ENCODE measurements around the gene ADCY2. TPM values are rescaled to one million over a fixed set of nuclear protein-coding genes. Genes with fewer than 3 reads are reported as not detected.

Gene ADCY2
- total and polyA plus RNA-seq, 2 of the 13 experiments (the other 11 are each of a cell fraction or from before 2014, with no cell fraction given), result not detected

DNA sequence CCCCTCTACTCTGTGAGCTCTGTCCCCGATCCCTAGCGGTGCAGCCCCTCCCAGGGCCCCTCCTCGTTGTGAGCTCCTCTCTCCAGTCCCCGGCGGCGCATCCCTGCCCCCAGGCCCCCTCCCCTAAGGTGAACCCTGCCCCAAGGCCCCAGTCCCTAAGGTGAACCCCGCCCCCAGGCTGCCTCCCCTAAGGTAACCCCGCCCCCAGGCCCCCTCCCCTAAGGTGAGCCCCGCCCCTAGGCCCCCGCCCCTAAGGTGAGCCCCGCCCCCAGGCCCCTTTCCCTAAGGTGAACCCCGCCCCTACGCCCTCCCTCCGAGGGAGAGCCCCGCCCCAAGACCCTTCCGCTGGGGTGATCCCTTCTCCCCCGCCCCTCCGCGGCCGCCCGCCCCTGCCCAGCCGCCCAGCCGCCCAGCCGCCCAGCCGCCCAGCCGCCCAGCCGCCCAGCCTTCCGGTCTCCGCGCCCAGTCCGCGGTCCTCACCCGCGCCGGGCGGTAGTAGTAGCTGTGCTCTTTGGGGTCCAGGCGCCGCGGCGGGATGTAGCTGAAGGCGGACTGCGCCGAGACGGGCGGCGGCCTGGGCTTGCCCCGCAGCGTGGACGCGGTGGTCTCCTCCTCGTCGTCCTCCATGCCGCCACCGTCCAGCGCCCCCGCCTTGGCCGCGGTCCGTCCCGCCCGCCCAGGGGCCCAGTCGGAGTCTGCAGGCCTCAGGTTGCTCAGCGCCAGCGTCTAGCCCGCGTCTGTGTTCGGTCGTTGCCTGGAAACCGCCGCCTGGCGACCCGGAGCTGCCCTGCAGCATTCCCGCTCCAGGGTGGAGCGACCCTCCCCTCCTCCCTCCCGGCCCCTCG is 454.7 kb downstream of the ADCY2 start, which contains the start of gene CFAP90 (continued):
- TF ChIP-seq, protein P1, sequence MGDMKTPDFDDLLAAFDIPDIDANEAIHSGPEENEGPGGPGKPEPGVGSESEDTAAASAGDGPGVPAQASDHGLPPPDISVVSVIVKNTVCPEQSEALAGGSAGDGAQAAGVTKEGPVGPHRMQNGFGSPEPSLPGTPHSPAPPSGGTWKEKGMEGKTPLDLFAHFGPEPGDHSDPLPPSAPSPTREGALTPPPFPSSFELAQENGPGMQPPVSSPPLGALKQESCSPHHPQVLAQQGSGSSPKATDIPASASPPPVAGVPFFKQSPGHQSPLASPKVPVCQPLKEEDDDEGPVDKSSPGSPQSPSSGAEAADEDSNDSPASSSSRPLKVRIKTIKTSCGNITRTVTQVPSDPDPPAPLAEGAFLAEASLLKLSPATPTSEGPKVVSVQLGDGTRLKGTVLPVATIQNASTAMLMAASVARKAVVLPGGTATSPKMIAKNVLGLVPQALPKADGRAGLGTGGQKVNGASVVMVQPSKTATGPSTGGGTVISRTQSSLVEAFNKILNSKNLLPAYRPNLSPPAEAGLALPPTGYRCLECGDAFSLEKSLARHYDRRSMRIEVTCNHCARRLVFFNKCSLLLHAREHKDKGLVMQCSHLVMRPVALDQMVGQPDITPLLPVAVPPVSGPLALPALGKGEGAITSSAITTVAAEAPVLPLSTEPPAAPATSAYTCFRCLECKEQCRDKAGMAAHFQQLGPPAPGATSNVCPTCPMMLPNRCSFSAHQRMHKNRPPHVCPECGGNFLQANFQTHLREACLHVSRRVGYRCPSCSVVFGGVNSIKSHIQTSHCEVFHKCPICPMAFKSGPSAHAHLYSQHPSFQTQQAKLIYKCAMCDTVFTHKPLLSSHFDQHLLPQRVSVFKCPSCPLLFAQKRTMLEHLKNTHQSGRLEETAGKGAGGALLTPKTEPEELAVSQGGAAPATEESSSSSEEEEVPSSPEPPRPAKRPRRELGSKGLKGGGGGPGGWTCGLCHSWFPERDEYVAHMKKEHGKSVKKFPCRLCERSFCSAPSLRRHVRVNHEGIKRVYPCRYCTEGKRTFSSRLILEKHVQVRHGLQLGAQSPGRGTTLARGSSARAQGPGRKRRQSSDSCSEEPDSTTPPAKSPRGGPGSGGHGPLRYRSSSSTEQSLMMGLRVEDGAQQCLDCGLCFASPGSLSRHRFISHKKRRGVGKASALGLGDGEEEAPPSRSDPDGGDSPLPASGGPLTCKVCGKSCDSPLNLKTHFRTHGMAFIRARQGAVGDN (CRISPR knock-in tag; IDR thresholded peaks at IDR 0.05), result peak; percentile 69
- TF ChIP-seq RAD21 (CRISPR knock-in tag; IDR thresholded peaks at IDR 0.05) (0 out of 2 replicates have a peak, but pooled peaks have one; percentile 10), ZMYM4 (CRISPR knock-in tag; IDR thresholded peaks at IDR 0.05) (0 out of 2 replicates have a peak, but pooled peaks have one; percentile 21), MAZ (IDR thresholded peaks at IDR 0.05; ENCODE audit: borderline replicate concordance, low read depth, low read length) (peak; percentile 25; the same call in 1 of the 2 replicates), MAZ (CRISPR knock-in tag; IDR thresholded peaks at IDR 0.05; ENCODE audit: low read depth) (no peak)

DNA sequence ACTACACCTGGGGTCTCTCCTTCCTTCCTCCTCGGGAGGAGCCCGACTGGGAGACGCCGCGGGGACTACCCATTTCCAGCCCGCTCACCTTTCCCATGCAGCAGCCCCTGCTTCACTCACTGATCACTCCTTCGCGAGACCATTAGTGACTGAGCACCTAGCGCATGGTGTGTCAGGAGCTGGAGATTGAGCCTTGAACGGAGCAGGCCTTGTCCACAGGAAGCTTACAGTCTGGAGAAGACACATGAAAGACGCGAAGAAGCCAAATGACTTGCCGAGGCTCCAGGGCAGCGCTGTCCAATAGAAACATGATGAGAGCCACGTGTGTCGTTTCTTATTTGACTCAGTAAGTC is 455.3 kb downstream of the ADCY2 start:
- Histone ChIP-seq H3K4me3 (replicated peaks in 1 of 3; ENCODE audit: insufficient read depth in 1 of 3, low read depth in 2 of 3, low read length in 3 of 3) (peak overlapping the region; percentile 44 to 71 (median 70)), H3K27ac (ENCODE audit: extremely low read length, insufficient read depth, low read length) (no peak overlapping the region), H3K9me3 (ENCODE audit: low read length) (no peaks in the 10 kb centered on the region), H3K4me1 (ENCODE audit: insufficient read depth, low read length) (peaks cover 25% of the 10 kb centered on the region), H3K79me2 (ENCODE audit: insufficient read depth, low read length) (no peaks in the 10 kb centered on the region), H3K36me3 (replicated peaks in 1 of 2; ENCODE audit: control insufficient read depth in 1 of 2, insufficient read depth in 2 of 2, low read length in 2 of 2) (no peaks in the 10 kb centered on the region), H2AFZ (ENCODE audit: low read length) (peak overlapping the region; percentile 12), H3K27me3 (ENCODE audit: control insufficient read depth in 1 of 2, insufficient read depth in 2 of 2, low read length in 2 of 2) (peaks cover 3 to 13% of the 10 kb centered on the region in 2 experiments; a peak in 2 of 5 replicates), H4K20me1 (ENCODE audit: insufficient read depth, low read length) (no peaks in the 10 kb centered on the region), H3K9ac (ENCODE audit: insufficient read depth, low read depth, low read length) (peak overlapping the region; percentile 28; the same call in 1 of the 2 replicates), H3K4me2 (ENCODE audit: low read depth, low read length) (peak overlapping the region; percentile 81)
- ChIA-PET POLR2A (interaction anchor here (1.3 to 3.6 kb wide), 3 partner anchors 9 to 21 kb away, joined by 4 to 18 read pairs (median 4); partner anchors contain the start of genes FASTKD3 and MTRR), CTCF (ENCODE audit: low intra/inter-chr PET ratio, low total read pairs) (no interaction called here)
- no TSS peak for BruUV-seq (replicated peaks)
- no peak for FAIRE-seq
- DNase-seq (ENCODE audit: low spot score), result no peak
- ATAC-seq, result no peak
- 37% methylated on average over 16 of the region's 16 CpGs for WGBS (ENCODE audit: low lambda C conversion rate)
- in situ Hi-C loops (cut with HindIII; ENCODE audit: extremely low pct_ligation_motif_present, low pct_unique_long_range_greater_than_20kb), result no loop called here
- intact Hi-C loops (cut with micrococcal nuclease; ENCODE audit: unreplicated experiment), result no loop called here
- TF ChIP-seq CC2D1A (CRISPR knock-in tag; IDR thresholded peaks at IDR 0.05) (no peak), ZNF598 (CRISPR knock-in tag; IDR thresholded peaks at IDR 0.05; ENCODE audit: borderline replicate concordance) (peak; percentile 74; the same call in 1 of the 2 replicates), REPIN1 (CRISPR knock-in tag; IDR thresholded peaks at IDR 0.05; ENCODE audit: borderline replicate concordance, low read depth) (0 out of 2 replicates have a peak, but pooled peaks have one; percentile 13), ZNF160 (CRISPR knock-in tag; IDR thresholded peaks at IDR 0.05) (no peak), ASH2L (IDR thresholded peaks at IDR 0.05; ENCODE audit: insufficient read length, low read depth, low read length) (peak; percentile 16)
- TF ChIP-seq, protein P2, sequence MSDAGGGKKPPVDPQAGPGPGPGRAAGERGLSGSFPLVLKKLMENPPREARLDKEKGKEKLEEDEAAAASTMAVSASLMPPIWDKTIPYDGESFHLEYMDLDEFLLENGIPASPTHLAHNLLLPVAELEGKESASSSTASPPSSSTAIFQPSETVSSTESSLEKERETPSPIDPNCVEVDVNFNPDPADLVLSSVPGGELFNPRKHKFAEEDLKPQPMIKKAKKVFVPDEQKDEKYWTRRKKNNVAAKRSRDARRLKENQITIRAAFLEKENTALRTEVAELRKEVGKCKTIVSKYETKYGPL (CRISPR knock-in tag; IDR thresholded peaks at IDR 0.05), result no peak
- TF ChIP-seq, protein P3, sequence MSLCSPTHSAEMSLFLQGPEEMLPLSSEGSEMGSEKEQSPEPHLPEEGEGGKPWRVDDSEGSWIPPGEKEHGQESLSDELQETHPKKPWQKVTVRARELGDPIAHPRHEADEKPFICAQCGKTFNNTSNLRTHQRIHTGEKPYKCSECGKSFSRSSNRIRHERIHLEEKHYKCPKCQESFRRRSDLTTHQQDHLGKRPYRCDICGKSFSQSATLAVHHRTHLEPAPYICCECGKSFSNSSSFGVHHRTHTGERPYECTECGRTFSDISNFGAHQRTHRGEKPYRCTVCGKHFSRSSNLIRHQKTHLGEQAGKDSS (CRISPR knock-in tag; IDR thresholded peaks at IDR 0.05; ENCODE audit: borderline replicate concordance, low read depth), result 0 out of 2 replicates have a peak, but pooled peaks have one; percentile 12
- TF ChIP-seq, protein P4, sequence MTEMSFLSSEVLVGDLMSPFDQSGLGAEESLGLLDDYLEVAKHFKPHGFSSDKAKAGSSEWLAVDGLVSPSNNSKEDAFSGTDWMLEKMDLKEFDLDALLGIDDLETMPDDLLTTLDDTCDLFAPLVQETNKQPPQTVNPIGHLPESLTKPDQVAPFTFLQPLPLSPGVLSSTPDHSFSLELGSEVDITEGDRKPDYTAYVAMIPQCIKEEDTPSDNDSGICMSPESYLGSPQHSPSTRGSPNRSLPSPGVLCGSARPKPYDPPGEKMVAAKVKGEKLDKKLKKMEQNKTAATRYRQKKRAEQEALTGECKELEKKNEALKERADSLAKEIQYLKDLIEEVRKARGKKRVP (CRISPR knock-in tag; IDR thresholded peaks at IDR 0.05), result 0 out of 4 replicates have a peak, but pooled peaks of 1 of the 2 experiments have one; percentile 34
